GM12892 (cell line): ENCODE measurements around the gene TSSK3.

Experiments
- POLR2A ChIP-seq: IDR thresholded peaks from 2 replicates; pipeline ENCODE4 v1.6.1; 2011; ENCODE audit warnings: low read depth, low read length, control low read depth
- POLR2AphosphoS5 ChIP-seq: IDR thresholded peaks from 2 replicates; pipeline ENCODE4 v1.6.1; 2011; ENCODE audit warnings: low read depth, low read length, control low read depth
- TAF1 ChIP-seq: IDR thresholded peaks from 2 replicates; pipeline ENCODE4 v1.6.1; 2011; ENCODE audit warnings: low read depth, mild to moderate bottlenecking, control low read depth, low read length, borderline replicate concordance

DNA sequence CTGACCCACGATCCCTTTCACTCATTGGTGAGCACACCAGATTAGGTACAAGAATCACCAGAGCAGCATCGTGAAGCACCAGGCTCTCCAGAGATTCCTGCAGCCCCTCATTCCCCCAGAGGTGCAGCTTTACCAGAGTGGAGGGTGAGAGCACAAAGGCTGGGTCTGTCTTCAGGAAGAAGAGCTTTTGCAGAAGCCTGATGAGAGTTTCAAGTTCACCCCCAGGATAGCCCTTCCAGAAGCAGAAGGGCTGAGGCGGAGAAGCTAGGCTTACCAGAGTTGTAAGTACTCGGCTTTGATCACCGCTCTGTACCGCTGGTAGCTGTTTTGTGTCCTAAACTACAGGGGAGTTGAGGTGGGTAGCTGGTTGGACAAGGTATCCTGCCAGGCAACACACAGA is 3.1 kb downstream of the TSSK3 start:
- no peak for TF ChIP-seq POLR2A
- no peak for TF ChIP-seq TAF1
- no peak for TF ChIP-seq POLR2AphosphoS5
